HG03521 (cell line): Measurements from ENCODE around the gene CLEC16A.

Source experiments
- ATAC-seq: cut with Tn5 transposase; IDR thresholded peaks from one replicate; pipeline ENCODE4 v1.9.1; 2021; ENCODE audit warnings: mild to moderate bottlenecking, moderate library complexity; ENCODE audit not compliant: unreplicated experiment

The CLEC16A gene

GRCh38 chr16:11225677-11226549, 281.5 kb downstream of the CLEC16A start:
- ATAC-seq, result no peak

DNA sequence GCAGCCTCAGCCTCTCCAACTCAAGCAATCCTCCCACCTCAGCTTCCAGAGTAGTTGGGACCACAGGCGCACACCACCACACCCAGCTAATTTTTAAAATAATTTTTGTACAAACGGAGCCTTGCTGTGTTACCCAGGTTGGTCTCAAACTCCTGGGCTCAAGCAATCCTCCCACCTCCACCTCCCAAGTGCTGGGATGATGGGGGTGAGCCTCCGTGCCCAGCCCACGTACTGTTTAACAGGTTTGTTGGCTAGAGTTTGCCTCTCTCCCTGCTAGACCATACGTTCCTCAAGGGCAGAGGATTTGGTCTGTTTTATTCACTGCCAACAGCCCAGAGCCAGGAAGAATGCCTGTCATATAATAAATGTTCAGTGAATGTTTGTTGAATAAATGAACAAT, 285.1 kb downstream of the CLEC16A start:
- no peak for ATAC-seq

- ATAC-seq, result no peak
Measured at GRCh38 chr16:11229906-11230305, 285.5 kb downstream of the CLEC16A start.

GRCh38 chr16:11231367-11231970, 287.1 kb downstream of the CLEC16A start:
- no peak for ATAC-seq
